ENCODE data around the gene PLA2G15. TPM values are rescaled to one million over a fixed set of nuclear protein-coding genes. Genes with fewer than 3 reads are reported as not detected.

PLA2G15 gene
- total RNA-seq, 1 experiment from 2014 or later, result 10.2 TPM

DNA sequence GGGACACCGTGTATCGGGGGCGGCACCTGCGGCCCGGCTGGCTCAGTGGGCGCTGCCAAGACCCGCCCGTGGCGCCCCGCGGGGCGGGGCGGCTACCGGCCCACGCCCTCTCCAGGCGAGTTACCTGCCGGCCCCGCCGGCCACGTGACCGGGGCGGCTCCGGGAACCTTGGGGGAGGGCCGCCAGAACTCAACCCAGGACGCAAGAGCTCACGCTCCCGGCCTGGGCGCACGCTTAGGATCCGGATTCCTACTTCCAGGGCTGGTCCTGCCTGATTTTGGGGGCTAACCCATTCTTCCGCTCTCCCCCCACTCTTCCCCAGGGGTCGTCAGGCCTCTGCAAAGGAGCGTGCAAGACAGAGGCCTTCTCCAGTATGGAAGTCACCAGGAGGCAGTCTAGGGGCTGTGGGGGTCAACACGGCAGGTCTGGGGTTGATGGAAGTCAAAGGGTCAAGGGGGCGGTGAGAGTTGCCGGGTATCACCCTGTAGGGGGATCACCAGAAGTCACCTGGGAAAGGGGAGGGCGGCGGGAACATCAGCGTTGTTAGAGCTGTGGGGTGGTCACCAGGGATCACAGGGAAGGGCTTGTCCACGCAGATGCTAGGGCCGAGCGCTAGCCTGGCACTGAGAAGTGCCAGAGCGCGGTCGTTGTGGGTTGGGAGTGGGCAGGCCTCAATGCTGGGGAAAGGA lies 8.9 kb upstream of the PLA2G15 start:
- H3K4me3 Mint-ChIP-seq, result peak overlapping the region; percentile 94
- H3K9me3 Mint-ChIP-seq, result no peaks in the 10 kb centered on the region
- peak; percentile 6 for ATAC-seq
- H3K4me1 Mint-ChIP-seq, result peaks cover 24% of the 10 kb centered on the region
- ChIA-PET POLR2A (interaction anchor here (0.8 to 4.2 kb wide), 5 partner anchors 18 to 151 kb away, joined by 3 to 39 read pairs (median 7); partner anchors contain the start of genes NFATC3, PRMT7, SLC7A6 and SLC7A6OS), CTCF (interaction anchor here (0.9 to 5.1 kb wide), 6 partner anchors 25 to 353 kb away, joined by 3 to 46 read pairs (median 11); partner anchors contain the start of genes NFATC3 and SLC7A6)
- DNase-seq (ENCODE audit: low spot score), result peak; percentile 80
- H3K27ac Mint-ChIP-seq, result peak overlapping the region; percentile 98
- peaks cover 14% of the 10 kb centered on the region for H3K27me3 Mint-ChIP-seq (ENCODE audit: low read depth)
- H3K36me3 Mint-ChIP-seq, result peaks cover 14% of the 10 kb centered on the region; the same call in 1 of the 2 replicates
- TF ChIP-seq USF2 (CRISPR knock-in tag; IDR thresholded peaks at IDR 0.05), result peak; percentile 97
- TF ChIP-seq AFF4 (CRISPR knock-in tag; IDR thresholded peaks at IDR 0.05; ENCODE audit: borderline replicate concordance), result 0 out of 2 replicates have a peak, but pooled peaks have one; percentile 7
- peak; percentile 27; the same call in 1 of the 2 replicates for TF ChIP-seq ZBTB21 (CRISPR knock-in tag; IDR thresholded peaks at IDR 0.05; ENCODE audit: borderline replicate concordance)
- peak; percentile 79 for TF ChIP-seq ETV6 (CRISPR knock-in tag; IDR thresholded peaks at IDR 0.05)
- 0 out of 2 replicates have a peak, but pooled peaks have one; percentile 8 for TF ChIP-seq NFE2L1 (CRISPR knock-in tag; IDR thresholded peaks at IDR 0.05)
- TF ChIP-seq CBFB (CRISPR knock-in tag; IDR thresholded peaks at IDR 0.05; ENCODE audit: low read depth), result 0 out of 2 replicates have a peak, but pooled peaks have one; percentile 63
- no peak for TF ChIP-seq MXD4 (CRISPR knock-in tag; IDR thresholded peaks at IDR 0.05; ENCODE audit: borderline replicate concordance)
- TF ChIP-seq, protein P1, sequence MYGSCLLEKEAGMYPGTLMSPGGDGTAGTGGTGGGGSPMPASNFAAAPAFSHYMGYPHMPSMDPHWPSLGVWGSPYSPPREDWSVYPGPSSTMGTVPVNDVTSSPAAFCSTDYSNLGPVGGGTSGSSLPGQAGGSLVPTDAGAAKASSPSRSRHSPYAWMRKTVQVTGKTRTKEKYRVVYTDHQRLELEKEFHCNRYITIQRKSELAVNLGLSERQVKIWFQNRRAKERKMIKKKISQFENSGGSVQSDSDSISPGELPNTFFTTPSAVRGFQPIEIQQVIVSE (CRISPR knock-in tag; IDR thresholded peaks at IDR 0.05; ENCODE audit: borderline replicate concordance), result no peak
- no peak for TF ChIP-seq ZNF396 (CRISPR knock-in tag; IDR thresholded peaks at IDR 0.05; ENCODE audit: borderline replicate concordance)
- no peak for TF ChIP-seq TP53 (CRISPR knock-in tag; IDR thresholded peaks at IDR 0.05)
- TF ChIP-seq SOX15 (CRISPR knock-in tag; IDR thresholded peaks at IDR 0.05), result no peak
- 0 out of 2 replicates have a peak, but pooled peaks have one; percentile 11 for TF ChIP-seq SMAD3 (CRISPR knock-in tag; IDR thresholded peaks at IDR 0.05; ENCODE audit: borderline replicate concordance)
- TF ChIP-seq, protein P2, sequence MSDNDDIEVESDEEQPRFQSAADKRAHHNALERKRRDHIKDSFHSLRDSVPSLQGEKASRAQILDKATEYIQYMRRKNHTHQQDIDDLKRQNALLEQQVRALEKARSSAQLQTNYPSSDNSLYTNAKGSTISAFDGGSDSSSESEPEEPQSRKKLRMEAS (CRISPR knock-in tag; IDR thresholded peaks at IDR 0.05), result peak; percentile 51; the same call in 1 of the 2 replicates
- TF ChIP-seq EMX1 (CRISPR knock-in tag; IDR thresholded peaks at IDR 0.05), result peak; percentile 61; the same call in 1 of the 2 replicates
- TF ChIP-seq NFATC4 (CRISPR knock-in tag; IDR thresholded peaks at IDR 0.05), result 0 out of 2 replicates have a peak, but pooled peaks have one; percentile 30
- peak; percentile 47; the same call in 1 of the 2 replicates for TF ChIP-seq PRDM15 (CRISPR knock-in tag; IDR thresholded peaks at IDR 0.05)
- peak; percentile 37 for TF ChIP-seq SP1 (CRISPR knock-in tag; conservative IDR thresholded peaks at IDR 0.05)
- TF ChIP-seq ZNF281 (CRISPR knock-in tag; IDR thresholded peaks at IDR 0.05), result peak; percentile 77
- TF ChIP-seq, protein P3, sequence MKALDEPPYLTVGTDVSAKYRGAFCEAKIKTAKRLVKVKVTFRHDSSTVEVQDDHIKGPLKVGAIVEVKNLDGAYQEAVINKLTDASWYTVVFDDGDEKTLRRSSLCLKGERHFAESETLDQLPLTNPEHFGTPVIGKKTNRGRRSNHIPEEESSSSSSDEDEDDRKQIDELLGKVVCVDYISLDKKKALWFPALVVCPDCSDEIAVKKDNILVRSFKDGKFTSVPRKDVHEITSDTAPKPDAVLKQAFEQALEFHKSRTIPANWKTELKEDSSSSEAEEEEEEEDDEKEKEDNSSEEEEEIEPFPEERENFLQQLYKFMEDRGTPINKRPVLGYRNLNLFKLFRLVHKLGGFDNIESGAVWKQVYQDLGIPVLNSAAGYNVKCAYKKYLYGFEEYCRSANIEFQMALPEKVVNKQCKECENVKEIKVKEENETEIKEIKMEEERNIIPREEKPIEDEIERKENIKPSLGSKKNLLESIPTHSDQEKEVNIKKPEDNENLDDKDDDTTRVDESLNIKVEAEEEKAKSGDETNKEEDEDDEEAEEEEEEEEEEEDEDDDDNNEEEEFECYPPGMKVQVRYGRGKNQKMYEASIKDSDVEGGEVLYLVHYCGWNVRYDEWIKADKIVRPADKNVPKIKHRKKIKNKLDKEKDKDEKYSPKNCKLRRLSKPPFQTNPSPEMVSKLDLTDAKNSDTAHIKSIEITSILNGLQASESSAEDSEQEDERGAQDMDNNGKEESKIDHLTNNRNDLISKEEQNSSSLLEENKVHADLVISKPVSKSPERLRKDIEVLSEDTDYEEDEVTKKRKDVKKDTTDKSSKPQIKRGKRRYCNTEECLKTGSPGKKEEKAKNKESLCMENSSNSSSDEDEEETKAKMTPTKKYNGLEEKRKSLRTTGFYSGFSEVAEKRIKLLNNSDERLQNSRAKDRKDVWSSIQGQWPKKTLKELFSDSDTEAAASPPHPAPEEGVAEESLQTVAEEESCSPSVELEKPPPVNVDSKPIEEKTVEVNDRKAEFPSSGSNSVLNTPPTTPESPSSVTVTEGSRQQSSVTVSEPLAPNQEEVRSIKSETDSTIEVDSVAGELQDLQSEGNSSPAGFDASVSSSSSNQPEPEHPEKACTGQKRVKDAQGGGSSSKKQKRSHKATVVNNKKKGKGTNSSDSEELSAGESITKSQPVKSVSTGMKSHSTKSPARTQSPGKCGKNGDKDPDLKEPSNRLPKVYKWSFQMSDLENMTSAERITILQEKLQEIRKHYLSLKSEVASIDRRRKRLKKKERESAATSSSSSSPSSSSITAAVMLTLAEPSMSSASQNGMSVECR (CRISPR knock-in tag; IDR thresholded peaks at IDR 0.05; ENCODE audit: borderline replicate concordance), result 0 out of 2 replicates have a peak, but pooled peaks have one; percentile 23

All from WTC11 (cell line).